H1 (cell line): ENCODE results near the gene MBOAT1. TPM values are rescaled to one million over a fixed set of nuclear protein-coding genes. Genes with fewer than 3 reads are reported as not detected.

Experiments
- CTCF ChIA-PET: fragments of 300-600 bp; sonication (Branson Sonifier 250); formaldehyde crosslinking; loops from one replicate; lab custom pipeline; 2021; ENCODE audit not compliant: partially characterized antibody; lab: Charles Lee
- POLR2A ChIA-PET: fragments of 300-600 bp; sonication (Branson Sonifier 250); formaldehyde crosslinking; loops from one replicate; lab custom pipeline; 2021; ENCODE audit warnings: inconsistent platforms; ENCODE audit not compliant: partially characterized antibody; lab: Charles Lee
- DNase-seq, 2 experiments: peaks; one replicate each; pipeline versions ENCODE4 v3.0.0 to v3.0.0-alpha.2; 2010 to 2022; ENCODE audit warnings: low spot score in 2 of 2, low read depth in 1 of 2, mixed read lengths in 1 of 2
- FAIRE-seq: peaks from 2 replicates; lab custom pipeline; 2011; peaks lifted over from hg19 to GRCh38; lab: Jason Lieb, UNC
- H2AFZ ChIP-seq: 2 replicates; pipeline ENCODE4 v1.8.1; 2012; ENCODE audit warnings: low read length, inconsistent platforms
- H2AK5ac ChIP-seq: 2 replicates; pipeline ENCODE4 v1.6.1; 2013; ENCODE audit warnings: low read depth, low read length
- H2BK120ac ChIP-seq: replicated peaks from 2 replicates; pipeline ENCODE3; 2013; ENCODE audit warnings: low read depth, low read length, inconsistent platforms
- H2BK12ac ChIP-seq: 2 replicates; pipeline ENCODE4 v1.6.1; 2013; ENCODE audit warnings: low read depth, low read length
- H2BK15ac ChIP-seq: 2 replicates; pipeline ENCODE4 v1.6.1; 2013; ENCODE audit warnings: low read length
- H2BK20ac ChIP-seq: 2 replicates; pipeline ENCODE4 v1.6.1; 2013; ENCODE audit warnings: low read length
- H2BK5ac ChIP-seq: 2 replicates; pipeline ENCODE4 v1.6.1; 2013; ENCODE audit warnings: low read depth, low read length
- H3K14ac ChIP-seq: 2 replicates; pipeline ENCODE4 v1.6.1; 2013; ENCODE audit warnings: inconsistent platforms; ENCODE audit not compliant: insufficient read length
- H3K18ac ChIP-seq: 2 replicates; pipeline ENCODE4 v1.6.1; 2013; ENCODE audit warnings: low read length; ENCODE audit errors: extremely low read depth
- H3K23ac ChIP-seq: 2 replicates; pipeline ENCODE4 v1.6.1; 2013; ENCODE audit warnings: inconsistent platforms; ENCODE audit not compliant: insufficient read length
- H3K23me2 ChIP-seq: 2 replicates; pipeline ENCODE4 v1.6.1; 2013; ENCODE audit warnings: low read depth, low read length
- H3K27ac ChIP-seq: 2 replicates; pipeline ENCODE4 v1.6.1; 2011; ENCODE audit warnings: low read depth, low read length, inconsistent platforms
- H3K27me3 ChIP-seq, 4 experiments: replicated peaks in 1 of 4; 1 replicate in 1 of 4; 2 replicates in 3 of 4; pipeline versions ENCODE4 v1.6.1 to v1.8.1; 2011 to 2013; ENCODE audit warnings: low read length in 3 of 4, mild to moderate bottlenecking in 3 of 4, inconsistent platforms in 2 of 4, mixed read lengths in 2 of 4, moderate library complexity in 1 of 4; ENCODE audit not compliant: control insufficient read depth in 3 of 4, insufficient read depth in 3 of 4; ENCODE audit errors: extremely low read depth in 1 of 4
- H3K36me3 ChIP-seq, 4 experiments: 2 replicates each; pipeline versions ENCODE4 v1.6.1 to v1.8.1; 2011 to 2013; ENCODE audit warnings: mild to moderate bottlenecking in 4 of 4, low read length in 3 of 4, moderate library complexity in 2 of 4, control low read depth in 1 of 4, inconsistent platforms in 1 of 4; ENCODE audit not compliant: insufficient read depth in 4 of 4, control insufficient read depth in 2 of 4
- H3K4ac ChIP-seq: replicated peaks from 2 replicates; pipeline ENCODE3; 2013; ENCODE audit warnings: low read length, low read depth, mixed read lengths, inconsistent platforms; ENCODE audit not compliant: insufficient read length
- H3K4me1 ChIP-seq, 4 experiments: replicated peaks in 1 of 4; 1 replicate in 1 of 4; 2 replicates in 3 of 4; pipeline versions ENCODE4 v1.6.1 to v1.8.1; 2011 to 2013; ENCODE audit warnings: low read length in 3 of 4, inconsistent platforms in 2 of 4, mixed read lengths in 1 of 4; ENCODE audit not compliant: insufficient read depth in 4 of 4, control insufficient read depth in 3 of 4
- H3K4me2 ChIP-seq, 2 experiments: 2 replicates each; pipeline versions ENCODE4 v1.6.1 to v1.8.1; 2011 to 2013; ENCODE audit warnings: low read depth in 2 of 2, low read length in 2 of 2, control low read depth in 1 of 2, inconsistent platforms in 1 of 2, mild to moderate bottlenecking in 1 of 2; ENCODE audit not compliant: insufficient read depth in 1 of 2
- H3K4me3 ChIP-seq, 4 experiments: fragments of 200-600, 300-600 bp in 1 of 4; sonication (generic), shearing (Covaris generic), sonication (Bioruptor Twin) in 1 of 4; 2 replicates each; pipeline versions ENCODE4 v1.5.1 to v1.8.1; 2011 to 2016; ENCODE audit warnings: low read length in 4 of 4, low read depth in 3 of 4, control low read depth in 2 of 4, inconsistent platforms in 2 of 4, mild to moderate bottlenecking in 2 of 4, mixed read lengths in 1 of 4, moderate library complexity in 1 of 4; ENCODE audit not compliant: insufficient read depth in 2 of 4; ENCODE audit errors: extremely low read depth in 1 of 4
- H3K56ac ChIP-seq: replicated peaks from 2 replicates; pipeline ENCODE3; 2013; ENCODE audit warnings: low read depth, mild to moderate bottlenecking, mixed read lengths, low read length, inconsistent platforms; ENCODE audit not compliant: insufficient read length
- H3K79me1 ChIP-seq: 2 replicates; pipeline ENCODE4 v1.6.1; 2013; ENCODE audit warnings: low read depth, low read length, control low read depth
- H3K79me2 ChIP-seq, 2 experiments: 2 replicates each; pipeline versions ENCODE4 v1.6.1 to v1.8.1; 2012 to 2013; ENCODE audit warnings: low read length in 2 of 2, mild to moderate bottlenecking in 2 of 2, inconsistent platforms in 1 of 2; ENCODE audit not compliant: insufficient read depth in 2 of 2, control insufficient read depth in 1 of 2
- H3K9ac ChIP-seq, 4 experiments: replicated peaks in 1 of 4; 1 replicate in 1 of 4; 2 replicates in 3 of 4; pipeline versions ENCODE4 v1.6.1 to v1.8.1; 2011 to 2013; ENCODE audit warnings: low read depth in 3 of 4, low read length in 3 of 4, control low read depth in 2 of 4, mild to moderate bottlenecking in 2 of 4, moderate library complexity in 2 of 4, inconsistent platforms in 1 of 4; ENCODE audit errors: extremely low read depth in 1 of 4
- H3K9me3 ChIP-seq, 2 experiments: 2 replicates each; pipeline versions ENCODE4 v1.6.1 to v1.8.1; 2012 to 2013; ENCODE audit warnings: mild to moderate bottlenecking in 2 of 2, moderate library complexity in 2 of 2, control low read depth in 1 of 2, inconsistent platforms in 1 of 2, low read depth in 1 of 2, low read length in 1 of 2, mixed read lengths in 1 of 2; ENCODE audit not compliant: insufficient read depth in 2 of 2
- H4K20me1 ChIP-seq, 2 experiments: replicated peaks in 1 of 2; 2 replicates each; pipeline versions ENCODE3 to v1.8.1; 2011 to 2013; ENCODE audit warnings: inconsistent platforms in 2 of 2, low read length in 2 of 2, mild to moderate bottlenecking in 1 of 2; ENCODE audit not compliant: insufficient read depth in 2 of 2, control insufficient read depth in 1 of 2
- H4K5ac ChIP-seq: 2 replicates; pipeline ENCODE4 v1.6.1; 2013; ENCODE audit warnings: low read length, low read depth, mixed read lengths, inconsistent platforms; ENCODE audit not compliant: insufficient read length
- H4K8ac ChIP-seq: 2 replicates; pipeline ENCODE4 v1.8.0; 2013; ENCODE audit warnings: mild to moderate bottlenecking, moderate library complexity, low read length, inconsistent platforms; ENCODE audit not compliant: insufficient read depth; ENCODE audit errors: extremely low read depth
- H4K91ac ChIP-seq: replicated peaks from 2 replicates; pipeline ENCODE3; 2013; ENCODE audit warnings: low read length, mixed read lengths, inconsistent platforms; ENCODE audit not compliant: insufficient read length
- ATF2 ChIP-seq: IDR thresholded peaks from 2 replicates; pipeline ENCODE4 v1.6.1; 2012; ENCODE audit warnings: low read length, inconsistent platforms
- CBX5 ChIP-seq: fragments of 300-800, 300-1000 bp; sonication (generic); IDR thresholded peaks from 2 replicates; pipeline ENCODE4 v1.7.1; 2016; ENCODE audit warnings: antibody characterized with exemption, low read length, low read depth
- EP300 ChIP-seq, 2 experiments: IDR thresholded peaks; 1 replicate in 1 of 2; 2 replicates in 1 of 2; pipeline ENCODE4 v1.6.1; 2011 to 2012; ENCODE audit warnings: low read depth in 2 of 2, low read length in 2 of 2, mild to moderate bottlenecking in 2 of 2, borderline replicate concordance in 1 of 2, inconsistent platforms in 1 of 2, moderate library complexity in 1 of 2
- TAF7 ChIP-seq: optimal IDR thresholded peaks from 2 replicates; pipeline ENCODE3; 2011; ENCODE audit warnings: low read depth, mild to moderate bottlenecking, inconsistent platforms, low read length, moderate library complexity, borderline replicate concordance
- TEAD4 ChIP-seq: IDR thresholded peaks from 2 replicates; pipeline ENCODE4 v1.6.1; 2012; ENCODE audit warnings: low read depth, low read length, inconsistent platforms, mixed read lengths
- WGBS, 2 experiments: shearing (Covaris generic) in 1 of 2; methylation state at CpG; one replicate each; pipeline versions ENCODE4 v1.1.6 to v1.1.7; 2013 to 2015; ENCODE audit warnings: low lambda C conversion rate in 2 of 2, mixed read lengths in 2 of 2, inconsistent platforms in 1 of 2, low coverage in 1 of 2, missing lambda C conversion rate in 1 of 2; ENCODE audit not compliant: insufficient replicate concordance in 2 of 2, insufficient coverage in 1 of 2, insufficient read length in 1 of 2; ENCODE audit errors: extremely low coverage in 1 of 2, missing lambda C conversion rate in 1 of 2; 5-methylcytosine and 5-hydroxymethylcytosine counted together
- polyA plus RNA-seq, 7 experiments: library from polyadenylated mRNA; depleted of rRNA in 3 of 7; stranded (reverse) in 5 of 7; unstranded in 2 of 7; fragments of >200 nt in 5 of 7; fragments of 200-250 nt in 2 of 7; gene quantifications; 1 replicate in 5 of 7; 2 replicates in 1 of 7; 4 replicates in 1 of 7; pipeline versions ENCODE4 v1.2.1 to v1.2.3, GENCODE V29; 2011 to 2013; ENCODE audit warnings: missing spikeins in 2 of 7, mixed read lengths in 2 of 7
- total RNA-seq: library from RNA; stranded (reverse); fragmentation: NEBNext Ultra II Directional; extraction: Animal tissue kit (Norgen Biotek cat#: 25700); gene quantifications from 2 replicates; pipeline ENCODE4 v1.2.1, GENCODE V29; 2021

MBOAT1 gene
- total and polyA plus RNA-seq, 2 of the 8 experiments (the other 6 are each of a cell fraction or from before 2014, with no cell fraction given) = 4.9 to 19.5 TPM

GRCh38 chr6:20234136-20234535 lies 21.9 kb upstream of the MBOAT1 start:
- no peak overlapping the region for H4K5ac ChIP-seq
- no peak overlapping the region for H2BK15ac ChIP-seq
- H3K27me3 ChIP-seq = no peaks in the 10 kb centered on the region
- H4K91ac ChIP-seq = no peak overlapping the region
- H4K20me1 ChIP-seq = no peaks in the 10 kb centered on the region
- FAIRE-seq = no peak
- H3K14ac ChIP-seq = no peak overlapping the region
- H2AFZ ChIP-seq = no peak overlapping the region
- H2BK120ac ChIP-seq = no peak overlapping the region
- H3K23me2 ChIP-seq = no peaks in the 10 kb centered on the region; the same call in 1 of the 2 replicates
- H2AK5ac ChIP-seq = no peak overlapping the region
- no peak overlapping the region for H3K9ac ChIP-seq
- TF ChIP-seq CBX5 (no peak), EP300 (IDR thresholded peaks at IDR 0.05; ENCODE audit: borderline replicate concordance in 1 of 2, low read depth in 2 of 2, low read length in 2 of 2) (no peak), TAF7 (no peak), TEAD4 (no peak), ATF2 (no peak)
- TF ChIP-seq, all 59 proteins: peak for 0
- Histone ChIP-seq H3K4ac (no peak overlapping the region), H3K56ac (no peak overlapping the region), H3K27ac (no peak overlapping the region), H2BK20ac (no peak overlapping the region), H4K8ac (no peak overlapping the region), H2BK12ac (no peak overlapping the region), H3K79me2 (no peaks in the 10 kb centered on the region), H3K9me3 (no peaks in the 10 kb centered on the region), H3K18ac (no peak overlapping the region), H3K4me3 (no peak overlapping the region), H3K23ac (no peak overlapping the region), H3K4me1 (peaks cover 0 to 5% (median 1%) of the 10 kb centered on the region in 4 experiments; a peak in 2 of 7 replicates), H3K36me3 (no peaks in the 10 kb centered on the region), H3K4me2 (no peak overlapping the region), H3K79me1 (no peaks in the 10 kb centered on the region), H2BK5ac (no peak overlapping the region)
- ChIA-PET CTCF (interaction anchor here (1.0 to 1.1 kb wide), 3 partner anchors 12 to 107 kb away, joined by 3 read pairs; partner anchors contain the start of gene MBOAT1), POLR2A (no interaction called here)
- 91% methylated on average over 7 of the region's 7 CpGs; no CpG with 5 or more reads in 1 of the 2 experiments for WGBS, 2 experiments
- no peak for DNase-seq
